SK-N-SH (cell line): ENCODE data around the gene CFTR. TPM values are rescaled to one million over a fixed set of nuclear protein-coding genes. Genes with fewer than 3 reads are reported as not detected.

Experiments used
- CTCF ChIA-PET: fragments of 300-600, 350-600 bp; formaldehyde crosslinking; extraction: SDS; loops from one replicate; lab custom pipeline; 2021; lab: Yijun Ruan, JAX
- POLR2A ChIA-PET: fragments of 350-600 bp; sonication (Branson Sonifier 250); formaldehyde crosslinking; extraction: SDS; loops from one replicate; lab custom pipeline; 2020; ENCODE audit warnings: antibody characterized with exemption, inconsistent platforms; lab: Yijun Ruan, JAX
- DNase-seq: peaks from one replicate; pipeline ENCODE4 v3.0.0; 2012
- H2AFZ ChIP-seq: fragments of 200-600 bp; sonication (generic); 2 replicates; pipeline ENCODE4 v1.8.1; 2016; ENCODE audit warnings: antibody characterized with exemption, mild to moderate bottlenecking, low read depth
- H3F3A ChIP-seq: fragments of 200-600 bp; sonication (generic); replicated peaks from 2 replicates; pipeline ENCODE3; 2016; ENCODE audit warnings: antibody characterized with exemption, mild to moderate bottlenecking; ENCODE audit not compliant: insufficient read depth
- H3K27ac ChIP-seq, 2 experiments: fragments of 200-500 bp in 1 of 2; fragments of 200-600 bp in 1 of 2; sonication (Bioruptor generic) in 1 of 2; sonication (generic), shearing (Covaris generic) in 1 of 2; 2 replicates each; pipeline versions ENCODE4 v1.5.1 to v1.6.1; 2014 to 2016; ENCODE audit warnings: low read depth in 2 of 2, inconsistent platforms in 1 of 2, low read length in 1 of 2, mild to moderate bottlenecking in 1 of 2, mixed read lengths in 1 of 2
- H3K27me3 ChIP-seq: fragments of 200-600 bp; sonication (generic), shearing (Covaris generic); 2 replicates; pipeline ENCODE4 v1.6.1; 2016; ENCODE audit warnings: mixed run types; ENCODE audit not compliant: insufficient read depth
- H3K36me3 ChIP-seq, 2 experiments: fragments of 200-500 bp in 1 of 2; fragments of 200-600 bp in 1 of 2; sonication (Bioruptor generic) in 1 of 2; sonication (generic) in 1 of 2; replicated peaks in 1 of 2; 2 replicates each; pipeline versions ENCODE3 to v1.5.1; 2014 to 2016; ENCODE audit warnings: low read length in 1 of 2, mild to moderate bottlenecking in 1 of 2; ENCODE audit not compliant: insufficient read depth in 2 of 2, control insufficient read depth in 1 of 2
- H3K4me1 ChIP-seq, 2 experiments: fragments of 200-500 bp in 1 of 2; fragments of 200-600 bp in 1 of 2; sonication (Bioruptor generic) in 1 of 2; sonication (generic), shearing (Covaris generic) in 1 of 2; 2 replicates each; pipeline versions ENCODE4 v1.5.1 to v1.6.1; 2014 to 2016; ENCODE audit warnings: low read depth in 1 of 2, low read length in 1 of 2, mixed run types in 1 of 2; ENCODE audit not compliant: insufficient read depth in 2 of 2, control insufficient read depth in 1 of 2
- H3K4me2 ChIP-seq: fragments of 200-600 bp; sonication (generic), shearing (Covaris generic); 2 replicates; pipeline ENCODE4 v1.6.1; 2017; ENCODE audit warnings: mixed run types
- H3K4me3 ChIP-seq, 2 experiments: fragments of 200-500 bp in 1 of 2; fragments of 200-600 bp in 1 of 2; sonication (Bioruptor generic) in 1 of 2; sonication (generic), shearing (Covaris generic) in 1 of 2; 2 replicates each; pipeline versions ENCODE4 v1.5.1 to v1.8.1; 2014 to 2016; ENCODE audit warnings: low read depth in 2 of 2, inconsistent platforms in 1 of 2, low read length in 1 of 2, mild to moderate bottlenecking in 1 of 2, mixed read lengths in 1 of 2, moderate library complexity in 1 of 2
- H3K79me2 ChIP-seq: fragments of 200-600 bp; sonication (generic); 2 replicates; pipeline ENCODE4 v1.8.1; 2017; ENCODE audit warnings: mild to moderate bottlenecking; ENCODE audit not compliant: insufficient read depth
- H3K9ac ChIP-seq: fragments of 200-600 bp; sonication (generic); 2 replicates; pipeline ENCODE4 v1.6.1; 2017; ENCODE audit warnings: mixed run types
- H3K9me2 ChIP-seq: fragments of 200-600 bp; sonication (generic); 2 replicates; pipeline ENCODE4 v1.6.1; 2017; ENCODE audit warnings: mixed run types
- H3K9me3 ChIP-seq: fragments of 200-600 bp; sonication (generic); 2 replicates; pipeline ENCODE4 v1.6.1; 2017; ENCODE audit warnings: mixed run types, mild to moderate bottlenecking, moderate library complexity
- H4K20me1 ChIP-seq: fragments of 200-600 bp; sonication (generic); 2 replicates; pipeline ENCODE4 v1.6.1; 2017; ENCODE audit warnings: mild to moderate bottlenecking, mixed run types; ENCODE audit not compliant: insufficient read depth
- CHD2 ChIP-seq: fragments of 150-350 bp; IDR thresholded peaks from 2 replicates; pipeline ENCODE4 v1.6.1; 2018; ENCODE audit warnings: low read length; ENCODE audit not compliant: partially characterized antibody
- EP300 ChIP-seq, 2 experiments: IDR thresholded peaks; 2 replicates each; pipeline versions ENCODE4 v1.4.0 to v1.6.1; 2012; ENCODE audit warnings: borderline replicate concordance in 1 of 2, low read depth in 1 of 2, low read length in 1 of 2
- FOXJ3 ChIP-seq: sonication (generic); formaldehyde crosslinking; IDR thresholded peaks from 2 replicates; pipeline ENCODE4 v1.5.1; 2020; ENCODE audit warnings: mild to moderate bottlenecking, missing genetic modification reagents
- JUND ChIP-seq: IDR thresholded peaks from 2 replicates; pipeline ENCODE4 v1.4.0; 2012
- MAX ChIP-seq: IDR thresholded peaks from 2 replicates; pipeline ENCODE4 v1.4.0; 2012; ENCODE audit warnings: low read depth
- MEF2A ChIP-seq: IDR thresholded peaks from 2 replicates; pipeline ENCODE4 v1.4.0; 2012; ENCODE audit warnings: low read depth, borderline replicate concordance
- MXI1 ChIP-seq: IDR thresholded peaks from 2 replicates; pipeline ENCODE4 v1.6.1; 2012; ENCODE audit warnings: mild to moderate bottlenecking, low read depth, low read length, improper control_type of control experiment
- PBX3 ChIP-seq: IDR thresholded peaks from 2 replicates; pipeline ENCODE4; 2012
- POLR2AphosphoS5 ChIP-seq: IDR thresholded peaks from 2 replicates; pipeline ENCODE4 v1.6.1; 2012; ENCODE audit warnings: low read depth, low read length
- RAD21 ChIP-seq: IDR thresholded peaks from 2 replicates; pipeline ENCODE4 v1.6.1; 2012; ENCODE audit warnings: mild to moderate bottlenecking, low read length
- RFX5 ChIP-seq: IDR thresholded peaks from 2 replicates; pipeline ENCODE4 v1.6.1; 2012; ENCODE audit warnings: mild to moderate bottlenecking, improper control_type of control experiment, low read length
- SIN3A ChIP-seq: IDR thresholded peaks from 2 replicates; pipeline ENCODE4 v1.6.1; 2012; ENCODE audit warnings: low read depth, mild to moderate bottlenecking, low read length, moderate library complexity, borderline replicate concordance
- SMC3 ChIP-seq: IDR thresholded peaks from 2 replicates; pipeline ENCODE4 v1.6.1; 2012; ENCODE audit warnings: low read depth, low read length, improper control_type of control experiment
- TEAD4 ChIP-seq: IDR thresholded peaks from 2 replicates; pipeline ENCODE4 v1.4.0; 2012; ENCODE audit warnings: mild to moderate bottlenecking, borderline replicate concordance; ENCODE audit not compliant: insufficient read depth
- ZBTB33 ChIP-seq: IDR thresholded peaks from 2 replicates; pipeline ENCODE4 v1.4.0; 2012; ENCODE audit warnings: low read depth, borderline replicate concordance
- polyA plus RNA-seq, 3 experiments: library from polyadenylated mRNA; depleted of rRNA; stranded (reverse); fragments of >200 nt; gene quantifications; 2 replicates each; pipeline ENCODE4 v1.2.3, GENCODE V29; 2012
- TF ChIP-seq, protein P1 (sequence below): IDR thresholded peaks from 2 replicates; pipeline ENCODE4 v1.6.1; 2012; ENCODE audit warnings: mild to moderate bottlenecking, low read depth, low read length, moderate library complexity
- TF ChIP-seq, protein P2 (sequence below): fragments of 200-600 bp; sonication (generic); IDR thresholded peaks from 2 replicates; pipeline ENCODE4 v1.6.1; 2017; ENCODE audit warnings: antibody characterized with exemption, mild to moderate bottlenecking, moderate library complexity

Gene CFTR
- polyA plus RNA-seq, 1 of the 3 experiments (the other 2 are of a cell fraction), result not detected

GRCh38 chr7:117665368-117665767 is 185.5 kb downstream of the CFTR start:
- no peaks in the 10 kb centered on the region for H3K9me3 ChIP-seq
- DNase-seq, result no peak
- TF ChIP-seq RAD21 (no peak), MEF2A (no peak), FOXJ3 (CRISPR knock-in tag) (no peak), JUND (no peak), POLR2AphosphoS5 (no peak), MXI1 (no peak), PBX3 (no peak), RFX5 (no peak), CHD2 (no peak), SIN3A (no peak), ZBTB33 (no peak), MAX (no peak), SMC3 (no peak), EP300 (IDR thresholded peaks at IDR 0.05; ENCODE audit: borderline replicate concordance in 1 of 2, low read depth in 1 of 2, low read length in 1 of 2) (no peak), TEAD4 (no peak)
- TF ChIP-seq, protein P1, sequence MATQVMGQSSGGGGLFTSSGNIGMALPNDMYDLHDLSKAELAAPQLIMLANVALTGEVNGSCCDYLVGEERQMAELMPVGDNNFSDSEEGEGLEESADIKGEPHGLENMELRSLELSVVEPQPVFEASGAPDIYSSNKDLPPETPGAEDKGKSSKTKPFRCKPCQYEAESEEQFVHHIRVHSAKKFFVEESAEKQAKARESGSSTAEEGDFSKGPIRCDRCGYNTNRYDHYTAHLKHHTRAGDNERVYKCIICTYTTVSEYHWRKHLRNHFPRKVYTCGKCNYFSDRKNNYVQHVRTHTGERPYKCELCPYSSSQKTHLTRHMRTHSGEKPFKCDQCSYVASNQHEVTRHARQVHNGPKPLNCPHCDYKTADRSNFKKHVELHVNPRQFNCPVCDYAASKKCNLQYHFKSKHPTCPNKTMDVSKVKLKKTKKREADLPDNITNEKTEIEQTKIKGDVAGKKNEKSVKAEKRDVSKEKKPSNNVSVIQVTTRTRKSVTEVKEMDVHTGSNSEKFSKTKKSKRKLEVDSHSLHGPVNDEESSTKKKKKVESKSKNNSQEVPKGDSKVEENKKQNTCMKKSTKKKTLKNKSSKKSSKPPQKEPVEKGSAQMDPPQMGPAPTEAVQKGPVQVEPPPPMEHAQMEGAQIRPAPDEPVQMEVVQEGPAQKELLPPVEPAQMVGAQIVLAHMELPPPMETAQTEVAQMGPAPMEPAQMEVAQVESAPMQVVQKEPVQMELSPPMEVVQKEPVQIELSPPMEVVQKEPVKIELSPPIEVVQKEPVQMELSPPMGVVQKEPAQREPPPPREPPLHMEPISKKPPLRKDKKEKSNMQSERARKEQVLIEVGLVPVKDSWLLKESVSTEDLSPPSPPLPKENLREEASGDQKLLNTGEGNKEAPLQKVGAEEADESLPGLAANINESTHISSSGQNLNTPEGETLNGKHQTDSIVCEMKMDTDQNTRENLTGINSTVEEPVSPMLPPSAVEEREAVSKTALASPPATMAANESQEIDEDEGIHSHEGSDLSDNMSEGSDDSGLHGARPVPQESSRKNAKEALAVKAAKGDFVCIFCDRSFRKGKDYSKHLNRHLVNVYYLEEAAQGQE, result no peak
- TF ChIP-seq, protein P2, sequence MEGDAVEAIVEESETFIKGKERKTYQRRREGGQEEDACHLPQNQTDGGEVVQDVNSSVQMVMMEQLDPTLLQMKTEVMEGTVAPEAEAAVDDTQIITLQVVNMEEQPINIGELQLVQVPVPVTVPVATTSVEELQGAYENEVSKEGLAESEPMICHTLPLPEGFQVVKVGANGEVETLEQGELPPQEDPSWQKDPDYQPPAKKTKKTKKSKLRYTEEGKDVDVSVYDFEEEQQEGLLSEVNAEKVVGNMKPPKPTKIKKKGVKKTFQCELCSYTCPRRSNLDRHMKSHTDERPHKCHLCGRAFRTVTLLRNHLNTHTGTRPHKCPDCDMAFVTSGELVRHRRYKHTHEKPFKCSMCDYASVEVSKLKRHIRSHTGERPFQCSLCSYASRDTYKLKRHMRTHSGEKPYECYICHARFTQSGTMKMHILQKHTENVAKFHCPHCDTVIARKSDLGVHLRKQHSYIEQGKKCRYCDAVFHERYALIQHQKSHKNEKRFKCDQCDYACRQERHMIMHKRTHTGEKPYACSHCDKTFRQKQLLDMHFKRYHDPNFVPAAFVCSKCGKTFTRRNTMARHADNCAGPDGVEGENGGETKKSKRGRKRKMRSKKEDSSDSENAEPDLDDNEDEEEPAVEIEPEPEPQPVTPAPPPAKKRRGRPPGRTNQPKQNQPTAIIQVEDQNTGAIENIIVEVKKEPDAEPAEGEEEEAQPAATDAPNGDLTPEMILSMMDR, result no peak
- TF ChIP-seq, all 33 proteins: peak for 0
- CTCF ChIA-PET, result no interaction called here
- H3K9me2 ChIP-seq, result 0 out of 2 replicates have a peak, but pooled peaks cover 3% of the 10 kb centered on the region
- H3K27me3 ChIP-seq, result 0 out of 2 replicates have a peak, but pooled peaks cover under 1% of the 10 kb centered on the region
- no peaks in the 10 kb centered on the region for H4K20me1 ChIP-seq
- H2AFZ ChIP-seq, result no peak overlapping the region
- H3K4me3 ChIP-seq, result no peak overlapping the region
- H3K79me2 ChIP-seq, result no peaks in the 10 kb centered on the region
- POLR2A ChIA-PET, result no interaction called here
- no peaks in the 10 kb centered on the region for H3K4me1 ChIP-seq
- H3F3A ChIP-seq, result no peaks in the 10 kb centered on the region
- no peak overlapping the region for H3K27ac ChIP-seq
- H3K4me2 ChIP-seq, result no peak overlapping the region
- no peaks in the 10 kb centered on the region for H3K36me3 ChIP-seq
- no peak overlapping the region for H3K9ac ChIP-seq
